H9 (cell line): ENCODE data around the gene SPNS3. TPM values are rescaled to one million over a fixed set of nuclear protein-coding genes. Genes with fewer than 3 reads are reported as not detected.

ENCODE experiments used
- DNase-seq: peaks from one replicate; pipeline ENCODE4 v3.0.0-alpha.2; 2017
- H2AFZ ChIP-seq: one replicate; pipeline ENCODE4 v1.6.1; 2013; ENCODE audit warnings: mild to moderate bottlenecking, low read length, control low read depth, moderate library complexity
- H2AK5ac ChIP-seq: 2 replicates; pipeline ENCODE4 v1.6.1; 2013; ENCODE audit warnings: low read length, control low read depth, mixed read lengths; ENCODE audit not compliant: insufficient read length
- H2BK120ac ChIP-seq: one replicate; pipeline ENCODE4 v1.6.1; 2013; ENCODE audit warnings: low read depth, mild to moderate bottlenecking, low read length, control low read depth, inconsistent platforms; ENCODE audit not compliant: poor library complexity, severe bottlenecking
- H2BK12ac ChIP-seq: 2 replicates; pipeline ENCODE4 v1.6.1; 2013; ENCODE audit warnings: low read length, control low read depth, mixed read lengths, low read depth; ENCODE audit not compliant: insufficient read length
- H2BK15ac ChIP-seq: 2 replicates; pipeline ENCODE4 v1.6.1; 2013; ENCODE audit warnings: low read depth, low read length, control low read depth
- H2BK20ac ChIP-seq: one replicate; pipeline ENCODE4 v1.6.1; 2013; ENCODE audit warnings: low read depth, mild to moderate bottlenecking, low read length, control low read depth, inconsistent platforms; ENCODE audit not compliant: poor library complexity, severe bottlenecking
- H2BK5ac ChIP-seq: 2 replicates; pipeline ENCODE4 v1.6.1; 2013; ENCODE audit warnings: low read length, control low read depth, mixed read lengths; ENCODE audit not compliant: insufficient read length
- H3K14ac ChIP-seq: 2 replicates; pipeline ENCODE4 v1.6.1; 2013; ENCODE audit warnings: low read length, control low read depth; ENCODE audit not compliant: insufficient read depth
- H3K18ac ChIP-seq: 2 replicates; pipeline ENCODE4 v1.6.1; 2013; ENCODE audit warnings: low read depth, mild to moderate bottlenecking, mixed read lengths, low read length, control low read depth; ENCODE audit not compliant: insufficient read length
- H3K23ac ChIP-seq: 2 replicates; pipeline ENCODE4 v1.6.1; 2013; ENCODE audit warnings: low read length, control low read depth, mixed read lengths, low read depth; ENCODE audit not compliant: insufficient read length
- H3K23me2 ChIP-seq: 2 replicates; pipeline ENCODE4 v1.6.1; 2013; ENCODE audit warnings: low read depth, mild to moderate bottlenecking, mixed read lengths, low read length, control low read depth; ENCODE audit not compliant: insufficient read length, poor library complexity, severe bottlenecking
- H3K27ac ChIP-seq: 2 replicates; pipeline ENCODE4 v1.5.1; 2013; ENCODE audit warnings: low read length, control low read depth, mixed read lengths, low read depth; ENCODE audit not compliant: insufficient read length
- H3K27me3 ChIP-seq: 2 replicates; pipeline ENCODE4 v1.6.1; 2013; ENCODE audit warnings: low read length, control low read depth, inconsistent platforms; ENCODE audit not compliant: insufficient read depth
- H3K4ac ChIP-seq: 2 replicates; pipeline ENCODE4 v1.6.1; 2013; ENCODE audit warnings: low read depth, mild to moderate bottlenecking, control low read depth, inconsistent platforms, low read length, moderate library complexity
- H3K4me1 ChIP-seq: 2 replicates; pipeline ENCODE4 v1.6.1; 2013; ENCODE audit warnings: low read length, control low read depth, inconsistent platforms; ENCODE audit not compliant: insufficient read depth
- H3K4me2 ChIP-seq: 2 replicates; pipeline ENCODE4 v1.6.1; 2013; ENCODE audit warnings: low read length, control low read depth, mixed read lengths; ENCODE audit not compliant: insufficient read length, insufficient read depth
- H3K56ac ChIP-seq: 2 replicates; pipeline ENCODE4 v1.6.1; 2013; ENCODE audit warnings: low read depth, mild to moderate bottlenecking, mixed read lengths, low read length, control low read depth; ENCODE audit not compliant: insufficient read length
- H3K79me1 ChIP-seq: 2 replicates; pipeline ENCODE4 v1.6.1; 2013; ENCODE audit warnings: low read depth, mild to moderate bottlenecking, moderate library complexity, low read length, control low read depth, inconsistent platforms; ENCODE audit not compliant: insufficient read depth, poor library complexity, severe bottlenecking
- H3K79me2 ChIP-seq: 2 replicates; pipeline ENCODE4 v1.6.1; 2013; ENCODE audit warnings: low read length, control low read depth, inconsistent platforms; ENCODE audit not compliant: insufficient read depth
- H3K9ac ChIP-seq: 2 replicates; pipeline ENCODE4 v1.6.1; 2013; ENCODE audit warnings: low read length, control low read depth, mixed read lengths; ENCODE audit not compliant: insufficient read length; ENCODE audit errors: extremely low read depth
- H3K9me3 ChIP-seq: one replicate; pipeline ENCODE4 v1.6.1; 2013; ENCODE audit warnings: low read depth, low read length, inconsistent platforms; ENCODE audit not compliant: control insufficient read depth
- H3T11ph ChIP-seq: one replicate; pipeline ENCODE4 v1.6.1; 2013; ENCODE audit warnings: mild to moderate bottlenecking, low read length, control low read depth, inconsistent platforms
- H4K20me1 ChIP-seq: one replicate; pipeline ENCODE4 v1.6.1; 2013; ENCODE audit not compliant: control insufficient read depth, insufficient read length, insufficient read depth
- H4K5ac ChIP-seq: 2 replicates; pipeline ENCODE4 v1.6.1; 2013; ENCODE audit warnings: low read depth, mild to moderate bottlenecking, mixed read lengths, low read length, control low read depth; ENCODE audit not compliant: insufficient read length
- H4K8ac ChIP-seq: replicated peaks from 2 replicates; pipeline ENCODE4 v1.6.1; 2013; ENCODE audit warnings: low read length, control low read depth, mixed read lengths, low read depth; ENCODE audit not compliant: insufficient read length
- H4K91ac ChIP-seq: 2 replicates; pipeline ENCODE4 v1.6.1; 2013; ENCODE audit warnings: low read depth, mild to moderate bottlenecking, moderate library complexity, mixed read lengths, low read length, control low read depth; ENCODE audit not compliant: insufficient read length
- H3K27ac Mint-ChIP-seq, 3 experiments: 2 replicates in 2 of 3; 3 replicates in 1 of 3; pipeline ENCODE4 v1.8.0; 2020 to 2021; ENCODE audit warnings: mixed read lengths in 3 of 3, mild to moderate bottlenecking in 1 of 3, moderate library complexity in 1 of 3
- H3K27me3 Mint-ChIP-seq: 2 replicates; pipeline ENCODE4 v1.8.0; 2021; ENCODE audit warnings: low read depth, mild to moderate bottlenecking, moderate library complexity, mixed read lengths
- H3K36me3 Mint-ChIP-seq, 3 experiments: 2 replicates in 2 of 3; 3 replicates in 1 of 3; pipeline ENCODE4 v1.8.0; 2020 to 2021; ENCODE audit warnings: low read depth in 3 of 3, mixed read lengths in 3 of 3; ENCODE audit not compliant: insufficient read depth in 1 of 3
- H3K4me1 Mint-ChIP-seq, 2 experiments: 2 replicates each; pipeline ENCODE4 v1.8.0; 2020; ENCODE audit warnings: mixed read lengths in 2 of 2
- H3K4me3 Mint-ChIP-seq, 2 experiments: 2 replicates in 1 of 2; 3 replicates in 1 of 2; pipeline ENCODE4 v1.8.0; 2020 to 2021; ENCODE audit warnings: mild to moderate bottlenecking in 2 of 2, mixed read lengths in 2 of 2, moderate library complexity in 1 of 2
- H3K9me3 Mint-ChIP-seq, 2 experiments: 2 replicates in 1 of 2; 3 replicates in 1 of 2; pipeline ENCODE4 v1.8.0; 2020; ENCODE audit warnings: mild to moderate bottlenecking in 2 of 2, mixed read lengths in 2 of 2, moderate library complexity in 1 of 2
- CTCF ChIP-seq: fragments of 200-600 bp; sonication (generic); conservative IDR thresholded peaks from 3 replicates; pipeline ENCODE4 v1.8.0; 2021; ENCODE audit warnings: antibody characterized with exemption, mild to moderate bottlenecking
- WGBS: extraction: QIAGEN DNeasy Blood & Tissue Kit; methylation state at CpG from one replicate; pipeline ENCODE4 v1.1.7; 2013; ENCODE audit warnings: missing lambda C conversion rate, low lambda C conversion rate, mixed read lengths; ENCODE audit not compliant: insufficient read length; ENCODE audit errors: extremely low coverage; 5-methylcytosine and 5-hydroxymethylcytosine counted together
- total RNA-seq: library from RNA; stranded (reverse); gene quantifications from 2 replicates; pipeline ENCODE4 v1.2.1, GENCODE V29; 2021

Gene SPNS3
- total RNA-seq, 1 experiment from 2014 or later = not detected

GRCh38 chr17:4397840-4398239, 35.9 kb upstream of the SPNS3 start:
- Histone ChIP-seq H2AFZ (no peak overlapping the region), H3T11ph (peak overlapping the region; percentile 39), H2BK12ac (no peak overlapping the region), H4K91ac (no peak overlapping the region), H2BK5ac (no peak overlapping the region), H2AK5ac (no peak overlapping the region), H3K4ac (no peak overlapping the region), H2BK15ac (no peak overlapping the region), H3K27ac (no peak overlapping the region), H2BK120ac (no peak overlapping the region), H3K23me2 (peaks cover 3% of the 10 kb centered on the region), H3K9me3 (no peaks in the 10 kb centered on the region), H4K8ac (no peak overlapping the region), H2BK20ac (no peak overlapping the region), H3K18ac (no peak overlapping the region), H3K9ac (no peak overlapping the region), H3K56ac (no peak overlapping the region), H3K14ac (no peak overlapping the region), H3K79me2 (no peaks in the 10 kb centered on the region), H3K27me3 (no peaks in the 10 kb centered on the region), H4K20me1 (no peaks in the 10 kb centered on the region), H3K23ac (no peak overlapping the region), H3K79me1 (no peaks in the 10 kb centered on the region), H3K4me2 (no peak overlapping the region), H3K4me1 (peaks cover 12% of the 10 kb centered on the region; the same call in 1 of the 2 replicates), H4K5ac (no peak overlapping the region)
- H3K36me3 Mint-ChIP-seq = no peaks in the 10 kb centered on the region; a peak in 1 of 7 replicates
- no peak for DNase-seq
- H3K27me3 Mint-ChIP-seq = no peaks in the 10 kb centered on the region
- WGBS = no CpG with 5 or more reads among the region's 6 CpGs
- no peak for TF ChIP-seq CTCF
- no peak overlapping the region; a peak in 1 of 7 replicates for H3K27ac Mint-ChIP-seq
- no peak overlapping the region for H3K4me3 Mint-ChIP-seq
- peaks cover 29 to 33% of the 10 kb centered on the region in 2 experiments for H3K4me1 Mint-ChIP-seq
- peaks cover 0 to 3% of the 10 kb centered on the region in 2 experiments; a peak in 1 of 5 replicates for H3K9me3 Mint-ChIP-seq
